Aorta (tissue), 5 donors: ENCODE measurements around the gene STAT5A. TPM values are rescaled to one million over a fixed set of nuclear protein-coding genes. Genes with fewer than 3 reads are reported as not detected.
"Not testable (repeated sequence)": the region's sequence is repeated elsewhere in the genome, so short reads cannot be mapped to it uniquely, and the experiment has no call there.

Source experiments
- ATAC-seq: fragments of 200-7000 bp; cut with Tn5 transposase; one replicate; pipeline ENCODE4 v1.9.1; 2022; ENCODE audit warnings: moderate library complexity; ENCODE audit not compliant: low FRiP score
- DNase-seq, 2 donors: peaks; one replicate each; pipeline ENCODE4 v3.0.0-alpha.2; 2020
- H3K27ac ChIP-seq, 2 donors: one replicate each; pipeline ENCODE4 v1.5.1; 2013; ENCODE audit warnings: low read length in 2 of 2, mild to moderate bottlenecking in 2 of 2, moderate library complexity in 2 of 2, control low read depth in 1 of 2, inconsistent platforms in 1 of 2, low read depth in 1 of 2
- H3K27me3 ChIP-seq, 2 donors: one replicate each; pipeline ENCODE4 v1.6.1; 2013; ENCODE audit warnings: control low read depth in 1 of 2, low read length in 1 of 2, mild to moderate bottlenecking in 1 of 2, moderate library complexity in 1 of 2; ENCODE audit not compliant: insufficient read depth in 2 of 2, control insufficient read depth in 1 of 2
- H3K36me3 ChIP-seq, 2 donors: one replicate each; pipeline ENCODE4 v1.6.1; 2013; ENCODE audit warnings: control low read depth in 1 of 2, low read length in 1 of 2, mild to moderate bottlenecking in 1 of 2; ENCODE audit not compliant: insufficient read depth in 2 of 2, control insufficient read depth in 1 of 2
- H3K4me1 ChIP-seq, 2 donors: one replicate each; pipeline ENCODE4 v1.6.1; 2013; ENCODE audit warnings: low read length in 2 of 2, control low read depth in 1 of 2, mild to moderate bottlenecking in 1 of 2, moderate library complexity in 1 of 2; ENCODE audit not compliant: insufficient read depth in 2 of 2, control insufficient read depth in 1 of 2
- H3K4me3 ChIP-seq, 2 donors: one replicate each; pipeline ENCODE4 v1.5.1; 2013; ENCODE audit warnings: low read length in 2 of 2, control low read depth in 1 of 2, mild to moderate bottlenecking in 1 of 2
- H3K9me3 ChIP-seq: one replicate; pipeline ENCODE4 v1.6.1; 2013; ENCODE audit warnings: mild to moderate bottlenecking, low read length; ENCODE audit not compliant: control insufficient read depth
- WGBS, 2 donors: extraction: QIAGEN DNeasy Blood & Tissue Kit; methylation state at CpG; one replicate each; pipeline ENCODE4 v1.1.7; 2013; 5-methylcytosine and 5-hydroxymethylcytosine counted together
- intact Hi-C, 2 donors: fragments of 100-400 bp; cut with DNase I; formaldehyde crosslinking; loops; one replicate each; pipeline versions ENCODE4 v1.14.2 to v1.15.0; 2022
- long read RNA-seq, 2 donors: library from polyadenylated mRNA; unstranded; transcript quantifications; one replicate each; pipeline ENCODE4 v2.0.0, GENCODE V29; 2020 to 2021
- polyA plus RNA-seq, 2 donors: library from polyadenylated mRNA; stranded (reverse); fragments of 200-250 nt; gene quantifications; one replicate each; pipeline ENCODE4 v1.2.3, GENCODE V29; 2013
- total RNA-seq, 2 donors: library from RNA; stranded (reverse); fragmentation: NEBNext Ultra II Directional; extraction: Animal tissue kit (Norgen Biotek cat#: 25700); gene quantifications; one replicate each; pipeline ENCODE4 v1.2.1, GENCODE V29; 2021
- donor health status: healthy with polysubstance abuse.
- donor health status: Bipolar disorder and iron deficiency.
- donor health status: DM: no; HTN: no; CAD: no.
- donor health status: DM: no; HTN: no; CAD: no.
- donor health status: DM: yes; HTN: yes; CAD: no.

Gene STAT5A
- total RNA-seq: 10 to 100 TPM; 42.1 to 63.2 TPM
- 10 to 100 TPM; 10.9 to 20.8 TPM for polyA plus RNA-seq
- long read RNA-seq, donor 1, transcript STAT5A-211 (19 exons, 3,318 nt): major isoform, 31 of 98 reads
- long read RNA-seq, donor 1, partial matches to known transcripts: 57 of 98 reads
- long read RNA-seq, donor 1, other reads (novel, unspliced or antisense): 5 of 98 reads
- long read RNA-seq, donor 2, transcript STAT5A-211 (19 exons, 3,318 nt): major isoform, 28 of 50 reads
- long read RNA-seq, donor 2, partial matches to known transcripts: 11 of 50 reads
- long read RNA-seq, donor 2, other reads (novel, unspliced or antisense): 8 of 50 reads

- ATAC-seq (peak; percentile 89), DNase-seq (peak; percentile 96)
- intact Hi-C loops: no loop called here
- WGBS, 2 donors: 2 to 3% methylated on average over 84 to 88 of the region's 88 CpGs
- Histone ChIP-seq H3K4me1 (no peaks in the 10 kb centered on the region), H3K4me3 (peak within 1 kb of the TSS; percentile 81 to 86), H3K9me3 (no peaks in the 10 kb centered on the region), H3K36me3 (no peaks in the 10 kb centered on the region), H3K27me3 (no peaks in the 10 kb centered on the region), H3K27ac (peak within 1 kb of the TSS; percentile 71 to 74)
These were observed at the start of gene STAT5A for GRCh38 chr17:42287977-42288802. Gene STAT5A, plus strand, starts transcription at chr17:42288498. Its CDS starts 914 bp downstream, at chr17:42289412.

- H3K4me3 ChIP-seq, H3K4me1 ChIP-seq, H3K36me3 ChIP-seq, H3K27ac ChIP-seq, intact Hi-C loops, H3K27me3 ChIP-seq, DNase-seq, H3K9me3 ChIP-seq, ATAC-seq: not testable (repeated sequence)
- 91% methylated on average over 7 of the region's 7 CpGs for WGBS, 2 donors
These were observed 48.7 kb upstream of the STAT5A start for GRCh38 chr17:42239576-42239975.

- no peak for DNase-seq
- Histone ChIP-seq H3K27me3 (no peaks in the 10 kb centered on the region), H3K9me3 (no peaks in the 10 kb centered on the region), H3K4me3 (no peak overlapping the region), H3K4me1 (no peaks in the 10 kb centered on the region), H3K27ac (no peak overlapping the region), H3K36me3 (no peaks in the 10 kb centered on the region)
- ATAC-seq: no peak
- 50 to 52% methylated on average over 5 of the region's 5 CpGs for WGBS, 2 donors
- intact Hi-C loops: no loop called here
These were observed 48.1 kb upstream of the STAT5A start for GRCh38 chr17:42240201-42240600.

- DNase-seq, H3K9me3 ChIP-seq, H3K4me3 ChIP-seq, intact Hi-C loops, H3K36me3 ChIP-seq, H3K27ac ChIP-seq, H3K4me1 ChIP-seq, H3K27me3 ChIP-seq, ATAC-seq: not testable (repeated sequence)
- 73 to 80% methylated on average over 4 of the region's 4 CpGs for WGBS, 2 donors
These were observed 47.4 kb upstream of the STAT5A start for GRCh38 chr17:42240863-42241262.

DNA sequence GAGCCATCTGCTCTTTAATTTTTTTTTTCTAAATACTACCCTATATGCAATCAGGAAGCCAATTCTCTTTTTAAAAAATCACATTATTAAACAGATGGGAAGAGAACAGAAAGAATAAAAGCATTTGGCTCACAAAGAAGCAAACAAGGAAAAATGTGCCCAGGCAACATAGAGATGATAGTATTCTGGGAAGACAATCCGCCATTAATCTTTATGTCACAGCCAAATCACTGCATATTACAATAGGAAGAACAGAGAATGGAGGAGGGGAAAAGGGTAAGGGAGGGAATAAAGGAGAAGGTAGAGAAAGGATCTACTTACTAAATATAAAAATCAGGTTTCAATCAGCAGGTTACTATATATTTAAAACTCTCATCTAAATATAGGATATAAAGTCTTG, 46.4 kb upstream of the STAT5A start:
- H3K27me3 ChIP-seq: no peaks in the 10 kb centered on the region
- intact Hi-C loops: no loop called here
- H3K4me1 ChIP-seq: no peaks in the 10 kb centered on the region
- DNase-seq: no peak
- H3K27ac ChIP-seq: no peak overlapping the region
- no peak overlapping the region for H3K4me3 ChIP-seq
- no peak for ATAC-seq
- 97 to 100% methylated on average over 1 of the region's 1 CpG for WGBS, 2 donors
- H3K36me3 ChIP-seq: no peaks in the 10 kb centered on the region
- no peaks in the 10 kb centered on the region for H3K9me3 ChIP-seq

- DNase-seq (no peak), ATAC-seq (no peak)
- 65 to 68% methylated on average over 5 of the region's 5 CpGs for WGBS, 2 donors
- no peak overlapping the region for H3K27ac ChIP-seq
- H3K9me3 ChIP-seq: no peaks in the 10 kb centered on the region
- no peaks in the 10 kb centered on the region for H3K36me3 ChIP-seq
- no peaks in the 10 kb centered on the region for H3K27me3 ChIP-seq
- H3K4me1 ChIP-seq: no peaks in the 10 kb centered on the region
- H3K4me3 ChIP-seq: no peak overlapping the region
- intact Hi-C loops: no loop called here
These were observed 44.8 kb upstream of the STAT5A start for GRCh38 chr17:42243493-42243982.

GRCh38 chr17:42244116-42244515, 44.2 kb upstream of the STAT5A start:
- ATAC-seq, DNase-seq, H3K4me1 ChIP-seq, intact Hi-C loops, H3K27ac ChIP-seq, H3K9me3 ChIP-seq, H3K27me3 ChIP-seq, H3K36me3 ChIP-seq, H3K4me3 ChIP-seq: not testable (repeated sequence)
- WGBS, 2 donors: 97 to 100% methylated on average over 3 of the region's 3 CpGs

DNA sequence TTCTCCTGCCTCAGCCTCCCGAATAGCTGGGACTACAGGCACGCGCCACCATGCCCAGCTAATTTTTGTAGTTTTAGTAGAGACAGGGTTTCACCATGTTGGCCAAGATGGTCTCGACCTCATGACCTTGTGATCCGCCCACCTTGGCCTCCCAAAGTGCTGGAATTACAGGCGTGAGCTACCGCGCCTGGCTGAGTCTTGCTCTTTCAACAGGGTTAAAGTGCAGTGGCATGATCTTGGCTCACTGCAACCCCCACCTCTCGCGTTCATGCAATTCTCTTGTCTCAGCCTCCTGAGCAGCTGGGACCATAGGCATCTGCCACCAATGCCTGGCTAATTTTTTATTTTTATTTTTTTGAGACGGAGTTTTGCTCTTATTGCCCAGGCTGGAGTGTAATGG, 43.1 kb upstream of the STAT5A start:
- H3K36me3 ChIP-seq, ATAC-seq, H3K27ac ChIP-seq, H3K4me1 ChIP-seq, DNase-seq, H3K4me3 ChIP-seq, H3K9me3 ChIP-seq, H3K27me3 ChIP-seq, intact Hi-C loops: not testable (repeated sequence)
- whole genome bisulfite sequencing, 2 donors: 93 to 97% methylated on average over 11 of the region's 11 CpGs
